ELR (cell line): ENCODE data around the gene MTG2.

Experiments
- DNase-seq: peaks from one replicate; pipeline ENCODE4 v3.0.0-alpha.2; 2015; ENCODE audit warnings: low read depth

MTG2 gene

DNA sequence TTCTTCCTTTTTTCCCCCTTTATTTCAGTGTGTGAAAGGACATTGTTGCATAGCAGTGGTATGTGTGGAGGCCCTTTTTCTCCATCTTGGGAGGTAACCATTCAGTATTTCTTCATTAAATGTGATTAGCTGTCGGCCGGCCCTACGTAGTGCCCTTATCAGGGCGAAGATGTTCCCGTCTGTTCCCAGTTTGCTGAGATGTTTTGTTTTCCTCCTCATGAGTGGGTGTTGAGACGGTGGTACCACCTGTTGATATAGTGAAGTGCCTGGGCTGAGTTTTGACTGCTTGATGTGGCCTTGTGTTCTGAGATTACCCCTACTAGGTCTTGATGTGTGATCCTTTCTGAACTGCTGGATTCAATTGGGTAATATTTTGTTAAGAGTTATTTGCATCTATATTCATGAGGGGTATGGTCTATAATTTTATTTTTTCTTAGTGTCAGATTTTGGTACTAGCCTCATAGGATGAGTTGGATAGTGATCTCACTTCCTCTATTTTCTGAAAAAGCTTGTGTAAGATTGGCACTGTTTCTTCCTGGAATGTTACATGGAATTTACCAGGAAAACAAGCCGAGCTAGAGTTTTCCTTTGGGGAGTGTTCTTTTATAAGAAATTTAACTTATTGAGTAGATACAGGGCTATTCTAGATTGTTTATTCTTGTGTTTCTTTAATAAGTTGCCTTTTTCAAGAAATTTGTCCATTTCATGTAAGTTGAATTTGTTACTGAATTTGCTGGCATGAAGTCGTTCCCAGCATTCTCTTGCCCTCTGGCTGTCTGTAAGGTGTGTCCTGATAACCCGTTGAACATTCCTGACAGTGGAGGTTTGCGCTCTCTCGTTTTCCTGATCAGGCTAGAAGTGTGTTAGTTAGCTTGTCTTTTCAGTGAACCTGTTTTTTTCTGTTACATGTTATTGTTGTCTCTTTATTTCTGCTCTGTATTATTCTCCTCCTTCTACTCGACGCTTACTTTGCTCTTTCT is 4.3 kb downstream of the MTG2 start:
- peak; percentile 29 for DNase-seq

GRCh38 chr20:62190639-62191411 is 8.0 kb downstream of the MTG2 start:
- DNase-seq = no peak

GRCh38 chr20:62191781-62192559 is 9.1 kb downstream of the MTG2 start:
- DNase-seq = no peak

DNA sequence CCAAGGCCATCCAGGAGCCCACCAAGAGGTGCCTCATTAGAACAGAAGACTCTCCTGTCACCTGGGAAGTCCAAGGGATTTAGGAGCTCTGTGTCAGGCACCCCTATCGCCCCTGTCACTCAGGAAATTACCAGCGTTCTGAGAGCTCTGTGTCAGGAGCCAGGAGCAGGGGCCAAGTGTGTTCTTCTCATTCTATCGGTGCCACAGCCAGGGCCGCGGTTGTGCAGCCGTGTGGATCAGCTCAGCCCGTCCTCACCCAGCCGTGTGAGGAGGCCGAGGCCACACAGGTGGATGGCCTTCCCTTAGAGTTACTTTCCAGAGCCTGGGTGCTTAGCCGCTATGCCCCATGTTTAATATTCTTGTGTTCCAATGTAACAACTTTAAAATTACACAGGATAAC is 9.8 kb downstream of the MTG2 start:
- DNase-seq = no peak

GRCh38 chr20:62193079-62194025 is 10.5 kb downstream of the MTG2 start:
- no peak for DNase-seq

DNA sequence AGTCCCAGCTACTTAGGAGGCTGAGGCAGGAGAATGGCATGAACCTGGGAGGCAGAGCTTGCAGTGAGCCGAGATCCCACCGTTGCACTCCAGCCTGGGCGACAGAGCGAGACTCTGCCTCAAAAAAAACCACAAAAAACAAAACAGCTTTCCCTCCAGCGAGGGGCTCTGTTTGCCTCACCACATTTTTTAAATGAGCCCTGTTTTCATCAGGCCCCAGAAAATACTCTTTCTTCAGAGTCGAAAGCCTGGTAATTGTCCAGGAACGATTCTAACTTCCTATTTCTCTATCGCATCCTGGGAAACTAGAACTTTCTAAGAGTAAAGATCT is 12.2 kb downstream of the MTG2 start:
- DNase-seq = no peak

DNA sequence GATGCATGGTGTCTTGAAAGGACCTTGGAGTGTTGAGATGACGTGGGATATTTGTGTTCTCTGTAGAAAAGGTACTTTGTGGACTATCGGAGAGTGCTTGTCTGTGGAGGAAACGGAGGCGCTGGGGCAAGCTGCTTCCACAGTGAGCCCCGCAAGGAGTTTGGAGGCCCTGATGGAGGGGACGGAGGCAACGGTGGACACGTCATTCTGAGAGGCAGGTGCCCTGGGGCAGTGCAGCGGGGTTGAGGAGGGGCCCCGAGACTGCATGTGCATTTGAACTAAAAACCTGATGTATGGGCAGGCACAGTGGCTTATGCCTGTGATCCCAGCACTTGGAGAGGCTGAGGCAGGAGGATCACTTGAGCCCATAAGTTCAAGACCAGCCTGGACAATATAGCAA is 12.9 kb downstream of the MTG2 start:
- no peak for DNase-seq

DNA sequence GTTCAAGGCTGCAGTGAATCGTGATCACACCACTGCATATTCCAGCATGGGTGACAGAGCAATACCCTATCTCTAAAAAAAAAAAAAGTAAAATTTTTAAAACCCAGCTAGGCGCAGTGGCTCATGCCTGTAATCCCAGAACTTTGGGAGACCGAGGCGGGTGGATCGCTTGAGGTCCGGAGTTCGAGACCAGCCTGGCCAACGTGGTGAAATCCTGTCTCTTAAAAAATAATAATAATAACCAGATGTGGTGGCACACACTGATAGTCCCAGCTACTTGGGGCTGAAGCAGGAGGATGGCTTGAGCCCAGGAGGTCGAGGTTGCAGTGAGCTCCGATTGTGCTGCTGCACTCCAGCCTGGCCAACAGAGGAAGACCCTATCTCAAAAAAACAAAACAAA is 13.5 kb downstream of the MTG2 start:
- DNase-seq = no peak

GRCh38 chr20:62197311-62197710 is 14.5 kb downstream of the MTG2 start:
- DNase-seq = no peak

DNA sequence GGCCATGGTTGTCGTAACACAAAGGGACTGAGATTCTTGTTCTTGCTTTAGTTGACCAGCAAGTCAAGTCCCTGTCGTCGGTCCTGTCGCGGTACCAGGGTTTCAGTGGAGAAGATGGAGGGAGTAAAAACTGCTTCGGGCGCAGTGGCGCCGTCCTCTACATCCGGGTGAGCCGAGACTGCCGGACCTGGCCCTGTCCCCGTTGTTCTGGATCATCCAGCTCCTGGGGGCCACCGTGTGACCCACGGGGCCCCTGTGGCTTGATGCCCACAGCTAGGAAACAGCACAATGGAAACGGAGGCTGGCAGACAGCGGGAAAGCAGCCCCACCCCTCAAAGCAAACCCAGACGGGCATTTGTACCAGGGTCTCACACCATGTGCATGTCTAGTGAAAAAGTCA is 15.0 kb downstream of the MTG2 start:
- no peak for DNase-seq

DNA sequence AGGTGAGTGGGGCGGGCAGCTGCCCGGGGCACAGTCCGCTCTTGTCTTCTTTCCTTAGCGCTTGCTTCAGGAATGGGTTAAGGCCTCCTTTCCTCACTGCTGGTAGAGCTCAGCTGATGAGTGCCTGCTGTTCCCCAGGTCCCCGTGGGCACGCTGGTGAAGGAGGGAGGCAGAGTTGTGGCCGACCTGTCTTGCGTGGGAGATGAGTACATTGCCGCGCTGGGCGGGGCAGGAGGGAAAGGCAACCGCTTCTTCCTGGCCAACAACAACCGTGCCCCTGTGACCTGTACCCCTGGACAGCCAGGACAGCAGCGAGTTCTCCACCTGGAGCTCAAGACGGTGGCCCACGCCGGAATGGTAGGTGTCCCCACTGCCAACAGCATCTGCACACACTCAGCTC is 15.7 kb downstream of the MTG2 start:
- DNase-seq = no peak

DNA sequence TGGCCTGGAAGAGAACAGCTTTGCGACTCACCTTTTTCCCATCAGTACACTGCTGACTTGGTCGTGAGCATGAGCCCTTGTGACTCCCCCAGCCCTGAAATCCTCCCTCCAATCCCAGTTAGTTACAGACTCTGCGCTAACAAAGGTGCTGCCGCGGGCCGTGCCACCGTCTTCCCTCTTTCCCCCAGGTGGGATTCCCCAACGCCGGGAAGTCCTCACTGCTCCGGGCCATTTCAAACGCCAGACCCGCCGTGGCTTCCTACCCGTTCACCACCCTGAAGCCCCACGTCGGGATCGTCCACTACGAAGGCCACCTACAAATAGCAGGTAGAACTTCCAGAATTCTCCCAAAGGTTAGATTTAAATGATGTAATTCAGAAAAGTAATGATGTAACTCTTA is 16.1 kb downstream of the MTG2 start:
- no peak for DNase-seq

DNA sequence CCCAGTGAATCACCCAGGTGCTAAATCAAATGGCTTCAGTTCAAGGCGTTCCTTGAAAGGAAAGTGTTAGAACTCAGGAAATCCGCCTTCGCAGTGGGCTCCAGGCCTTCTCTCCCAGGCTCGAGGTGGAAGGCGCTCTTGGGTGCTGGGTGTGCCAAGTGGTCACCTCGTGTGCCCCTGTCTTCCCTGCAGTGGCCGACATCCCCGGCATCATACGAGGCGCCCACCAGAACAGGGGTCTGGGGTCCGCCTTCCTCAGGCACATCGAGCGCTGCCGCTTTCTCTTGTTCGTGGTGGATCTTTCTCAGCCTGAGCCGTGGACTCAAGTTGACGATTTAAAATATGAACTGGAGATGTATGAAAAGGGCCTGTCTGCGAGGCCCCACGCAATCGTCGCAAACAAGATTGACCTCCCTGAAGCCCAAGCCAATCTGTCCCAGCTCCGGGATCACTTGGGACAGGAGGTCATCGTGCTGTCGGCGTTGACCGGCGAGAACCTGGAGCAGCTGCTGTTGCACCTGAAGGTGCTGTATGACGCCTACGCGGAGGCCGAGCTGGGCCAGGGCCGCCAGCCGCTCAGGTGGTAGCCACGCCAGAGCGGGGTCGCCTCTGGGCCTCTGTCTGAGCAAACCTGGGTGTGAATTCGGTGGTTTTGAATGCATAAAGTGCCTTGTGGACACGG is 17.8 kb downstream of the MTG2 start:
- no peak for DNase-seq

DNA sequence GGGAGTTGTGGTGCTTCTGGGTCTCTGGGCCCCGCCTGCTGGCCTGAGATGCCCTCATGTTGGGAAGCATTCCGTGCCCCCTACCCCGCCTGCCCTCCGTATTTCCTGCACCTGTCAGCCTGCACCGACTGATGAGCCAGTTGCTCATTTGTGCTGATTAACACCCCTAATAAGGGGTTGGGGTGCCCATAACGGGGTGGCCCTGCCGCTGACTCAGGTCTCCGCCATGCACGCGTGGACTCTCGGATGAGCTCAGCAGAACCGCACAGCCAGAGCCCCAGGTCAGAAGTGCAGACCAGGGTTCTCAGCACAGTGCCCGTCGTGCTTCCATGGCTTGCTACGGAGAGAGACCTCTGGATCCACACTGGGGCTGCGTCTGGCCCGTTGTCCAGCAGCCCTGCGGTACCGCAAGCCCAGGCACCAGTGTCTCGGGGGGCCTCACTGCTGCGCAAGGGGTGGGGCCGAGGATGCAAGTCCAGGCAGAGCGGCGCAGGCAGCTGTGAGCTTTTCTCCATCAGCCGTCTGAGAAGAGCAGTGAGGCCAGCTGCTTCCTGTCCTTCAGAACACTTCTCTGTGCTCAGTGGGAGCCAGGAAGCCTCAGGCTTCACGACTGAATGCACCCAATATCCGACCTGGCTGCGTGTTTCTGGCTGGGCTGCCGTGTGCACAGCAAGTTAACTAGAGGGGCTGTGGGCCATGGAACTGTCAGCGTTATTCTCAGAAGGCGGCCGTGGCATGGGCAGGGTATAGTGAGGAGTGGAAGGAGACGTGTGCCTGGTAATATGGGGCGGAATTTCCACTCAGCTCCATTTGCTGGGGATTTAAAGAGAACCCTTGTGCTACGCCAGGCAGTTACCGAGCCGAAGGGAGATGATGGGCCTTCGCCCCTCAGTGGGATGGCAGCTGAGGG is 18.6 kb downstream of the MTG2 start:
- DNase-seq = no peak

- peak; percentile 92 for DNase-seq
These were observed 19.2 kb downstream of the MTG2 start for GRCh38 chr20:62202083-62202395.

DNA sequence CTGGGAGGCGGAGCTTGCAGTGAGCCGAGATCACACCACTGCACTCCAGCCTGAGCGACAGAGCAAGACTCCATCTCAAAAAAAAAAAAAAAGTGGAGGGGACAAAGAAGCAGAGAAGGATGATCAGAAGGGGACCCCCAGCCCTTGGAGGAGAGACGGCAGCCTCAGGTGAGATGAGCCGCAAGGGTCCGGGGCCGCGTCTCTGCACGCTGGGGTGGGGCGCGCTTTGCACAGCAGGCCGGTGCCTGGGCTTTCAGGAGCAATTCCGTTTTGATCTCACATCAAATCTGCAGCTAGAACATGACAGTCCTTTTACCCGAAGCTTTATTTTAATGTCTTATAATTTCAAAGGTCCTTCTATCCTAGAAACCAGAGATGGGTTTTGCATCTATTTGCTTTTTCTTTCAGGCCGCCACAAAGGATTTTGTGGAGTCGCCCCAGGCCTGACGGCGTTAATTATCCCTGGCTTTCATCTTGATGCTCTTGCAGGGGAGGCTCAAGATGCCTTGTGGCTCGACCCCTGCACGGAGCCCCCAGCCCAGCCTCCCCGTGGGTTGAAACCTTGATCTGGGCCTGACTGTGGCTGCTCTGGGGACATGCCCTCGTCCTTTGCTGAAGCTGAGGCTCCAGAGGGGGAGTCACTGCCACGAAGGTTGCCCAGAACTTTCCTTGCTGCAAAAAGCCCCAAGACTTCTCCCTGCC is 20.0 kb downstream of the MTG2 start:
- no peak for DNase-seq

DNA sequence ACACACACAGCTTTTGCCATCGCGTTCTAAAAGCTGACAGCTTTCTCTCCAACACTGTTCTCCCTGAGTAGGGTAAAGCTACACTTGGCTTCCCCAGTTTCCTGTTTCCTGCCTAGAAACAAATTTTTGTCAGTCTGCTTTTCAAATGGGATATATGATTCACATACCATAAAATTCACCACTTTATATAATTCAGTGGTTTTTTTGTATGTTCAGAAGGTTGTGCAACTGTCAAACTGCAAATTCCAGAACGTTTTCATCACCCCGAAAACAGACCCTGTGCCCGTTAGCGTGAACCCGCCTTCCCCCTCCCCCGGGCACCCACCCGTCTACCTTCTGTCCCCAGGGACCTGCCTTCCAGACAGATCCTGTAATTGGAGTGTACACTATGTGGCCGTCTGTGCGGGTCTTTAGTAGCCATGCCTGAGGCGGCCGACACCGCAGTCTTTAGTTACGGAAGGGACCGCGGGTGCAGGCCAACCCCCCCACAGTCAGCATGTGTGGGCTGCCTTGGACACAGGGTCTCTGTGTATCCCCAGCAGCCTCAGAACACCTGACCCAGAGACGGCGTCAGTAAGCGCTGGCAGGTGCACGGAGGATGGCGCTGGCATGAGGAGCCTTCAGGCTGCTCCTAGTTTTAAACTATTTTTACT is 20.7 kb downstream of the MTG2 start:
- peak; percentile 75 for DNase-seq

DNA sequence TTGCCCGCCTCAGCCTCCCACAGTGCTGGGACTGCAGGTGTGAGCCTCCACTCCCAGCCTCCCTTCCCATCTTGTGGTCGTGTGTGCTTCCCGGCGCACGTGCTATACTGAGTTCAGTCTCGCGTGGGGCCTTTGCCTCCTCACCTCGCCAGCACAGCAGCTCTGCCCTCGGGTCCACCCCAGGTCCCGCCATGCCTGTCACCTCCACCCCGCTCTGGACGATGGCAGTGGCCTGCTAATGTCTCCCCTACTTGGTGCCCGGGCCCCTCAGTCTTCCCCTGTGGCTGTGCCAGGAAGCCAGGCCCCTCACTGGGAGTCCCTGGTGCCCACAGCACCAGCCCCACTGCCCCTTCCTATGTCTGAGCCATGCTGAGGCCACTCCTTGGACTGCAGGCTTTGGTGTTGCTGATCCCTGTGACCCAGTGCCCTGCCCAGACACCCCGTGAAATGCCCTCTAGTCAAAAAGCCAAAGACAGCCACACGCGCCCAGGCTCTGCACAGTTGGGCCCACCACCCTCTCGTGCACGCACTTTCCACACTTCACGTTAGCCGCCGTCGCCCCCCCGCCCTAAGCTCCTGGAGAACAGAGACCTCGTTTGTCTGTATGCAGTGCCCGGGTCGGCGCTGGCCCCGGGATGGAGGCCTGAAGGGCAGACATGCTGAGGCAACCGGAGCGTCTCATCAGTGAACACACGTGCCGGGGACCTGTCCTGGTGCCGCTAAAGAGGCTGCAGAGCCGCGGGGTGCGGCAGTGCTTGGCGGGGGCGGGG is 23.0 kb downstream of the MTG2 start:
- DNase-seq = no peak
